GM18505 (cell line): ENCODE results near the gene MAGI2.

Source experiments
- ATAC-seq: cut with Tn5 transposase; IDR thresholded peaks from one replicate; pipeline ENCODE4 v1.9.1; 2021; ENCODE audit not compliant: unreplicated experiment
- POLR2A ChIP-seq: IDR thresholded peaks from 4 replicates; pipeline ENCODE4 v1.6.1; 2011; ENCODE audit warnings: borderline replicate concordance; ENCODE audit not compliant: insufficient read depth, insufficient read length; ENCODE audit errors: extremely low read depth

The MAGI2 gene

GRCh38 chr7:78226059-78226719 lies 1227.3 kb downstream of the MAGI2 start:
- no peak for TF ChIP-seq POLR2A
- ATAC-seq, result no peak

GRCh38 chr7:78225534-78225933 lies 1227.9 kb downstream of the MAGI2 start:
- TF ChIP-seq POLR2A, result no peak

GRCh38 chr7:78224923-78225322 lies 1228.5 kb downstream of the MAGI2 start:
- no peak for ATAC-seq
- TF ChIP-seq POLR2A, result no peak

More at GRCh38 chr7:78225534-78225933, 1227.9 kb downstream of the MAGI2 start:
- ATAC-seq, result no peak

- TF ChIP-seq POLR2A, result no peak
- no peak for ATAC-seq
Observed at GRCh38 chr7:78223598-78223997, 1229.9 kb downstream of the MAGI2 start.

GRCh38 chr7:78222001-78222751 lies 1231.3 kb downstream of the MAGI2 start:
- no peak for ATAC-seq
- no peak for TF ChIP-seq POLR2A

GRCh38 chr7:78220754-78221153 lies 1232.7 kb downstream of the MAGI2 start:
- no peak for ATAC-seq
- no peak for TF ChIP-seq POLR2A

GRCh38 chr7:78218876-78219275 lies 1234.6 kb downstream of the MAGI2 start:
- no peak for TF ChIP-seq POLR2A
- no peak for ATAC-seq

- no peak for ATAC-seq
- no peak for TF ChIP-seq POLR2A
Observed at GRCh38 chr7:78218051-78218450, 1235.4 kb downstream of the MAGI2 start.

- no peak for ATAC-seq
- TF ChIP-seq POLR2A, result no peak
Observed at GRCh38 chr7:78215199-78215598, 1238.3 kb downstream of the MAGI2 start.

GRCh38 chr7:78213402-78213801 lies 1240.1 kb downstream of the MAGI2 start:
- no peak for ATAC-seq
- no peak for TF ChIP-seq POLR2A

GRCh38 chr7:78212476-78213060 lies 1240.9 kb downstream of the MAGI2 start:
- ATAC-seq, result no peak
- no peak for TF ChIP-seq POLR2A

- TF ChIP-seq POLR2A, result no peak
- no peak for ATAC-seq
Observed at GRCh38 chr7:78207269-78207668, 1246.2 kb downstream of the MAGI2 start.

GRCh38 chr7:78206769-78207168 lies 1246.7 kb downstream of the MAGI2 start:
- no peak for TF ChIP-seq POLR2A
- ATAC-seq, result no peak

- no peak for TF ChIP-seq POLR2A
- ATAC-seq, result no peak
Observed at GRCh38 chr7:78203042-78203720, 1250.3 kb downstream of the MAGI2 start.

- no peak for TF ChIP-seq POLR2A
- ATAC-seq, result no peak
Observed at GRCh38 chr7:78198756-78199155, 1254.7 kb downstream of the MAGI2 start.
